Tibial nerve (tissue), 4 donors: Measurements from ENCODE around the gene UGT1A8. TPM values are rescaled to one million over a fixed set of nuclear protein-coding genes. Genes with fewer than 3 reads are reported as not detected.

Source experiments
- DNase-seq, 2 donors: peaks; one replicate each; pipeline ENCODE4 v3.0.0-alpha.2; 2019; ENCODE audit warnings: low spot score in 2 of 2
- H3K27ac ChIP-seq, 4 donors: fragments of 200-600 bp; sonication (generic) in 3 of 4; one replicate each; pipeline ENCODE4 v1.5.1; 2017 to 2019; ENCODE audit warnings: mild to moderate bottlenecking in 1 of 4
- H3K27me3 ChIP-seq, 2 donors: fragments of 200-600 bp; sonication (generic) in 1 of 2; one replicate each; pipeline versions ENCODE4 v1.5.1 to v1.6.0; 2017 to 2019
- H3K36me3 ChIP-seq, 3 donors: fragments of 200-600 bp; sonication (generic); one replicate each; pipeline ENCODE4 v1.5.1; 2018 to 2019
- H3K4me1 ChIP-seq, 4 donors: fragments of 200-600 bp; sonication (generic) in 3 of 4; one replicate each; pipeline ENCODE4 v1.5.1; 2017 to 2019
- H3K4me3 ChIP-seq, 4 donors: fragments of 200-600 bp; sonication (generic) in 3 of 4; one replicate each; pipeline ENCODE4 v1.5.1; 2017 to 2019; ENCODE audit warnings: mild to moderate bottlenecking in 1 of 4, moderate library complexity in 1 of 4
- H3K9me3 ChIP-seq, 4 donors: fragments of 200-600 bp; sonication (generic) in 3 of 4; one replicate each; pipeline ENCODE4 v1.5.1; 2017 to 2019
- CTCF ChIP-seq, 5 experiments: fragments of 200-600 bp in 3 of 5; fragments of 450-650 bp in 2 of 5; sonication (generic) in 3 of 5; IDR thresholded peaks; one replicate each; pipeline ENCODE4 v1.5.1; 2016 to 2019; ENCODE audit warnings: antibody characterized with exemption in 5 of 5, mild to moderate bottlenecking in 3 of 5, moderate library complexity in 2 of 5
- EP300 ChIP-seq, 2 donors: sonication (generic); formaldehyde crosslinking; IDR thresholded peaks; one replicate each; pipeline ENCODE4 v1.6.1; 2017; ENCODE audit warnings: antibody characterized with exemption in 2 of 2, mild to moderate bottlenecking in 1 of 2
- POLR2A ChIP-seq, 2 donors: fragments of 450-650 bp; IDR thresholded peaks; one replicate each; pipeline ENCODE4 v1.6.1; 2017; ENCODE audit warnings: antibody characterized with exemption in 2 of 2, mild to moderate bottlenecking in 2 of 2, moderate library complexity in 2 of 2
- WGBS, 2 donors: methylation state at CpG; one replicate each; pipeline ENCODE4 v1.1.5; 2018; 5-methylcytosine and 5-hydroxymethylcytosine counted together
- total RNA-seq, 4 donors: library from RNA; depleted of rRNA; stranded (reverse); fragments of >200 nt; gene quantifications; one replicate each; pipeline ENCODE4 v1.1.0, GENCODE V29; 2016

The UGT1A8 gene
- total RNA-seq, 4 donors from 2014 or later, result not detected

DNA sequence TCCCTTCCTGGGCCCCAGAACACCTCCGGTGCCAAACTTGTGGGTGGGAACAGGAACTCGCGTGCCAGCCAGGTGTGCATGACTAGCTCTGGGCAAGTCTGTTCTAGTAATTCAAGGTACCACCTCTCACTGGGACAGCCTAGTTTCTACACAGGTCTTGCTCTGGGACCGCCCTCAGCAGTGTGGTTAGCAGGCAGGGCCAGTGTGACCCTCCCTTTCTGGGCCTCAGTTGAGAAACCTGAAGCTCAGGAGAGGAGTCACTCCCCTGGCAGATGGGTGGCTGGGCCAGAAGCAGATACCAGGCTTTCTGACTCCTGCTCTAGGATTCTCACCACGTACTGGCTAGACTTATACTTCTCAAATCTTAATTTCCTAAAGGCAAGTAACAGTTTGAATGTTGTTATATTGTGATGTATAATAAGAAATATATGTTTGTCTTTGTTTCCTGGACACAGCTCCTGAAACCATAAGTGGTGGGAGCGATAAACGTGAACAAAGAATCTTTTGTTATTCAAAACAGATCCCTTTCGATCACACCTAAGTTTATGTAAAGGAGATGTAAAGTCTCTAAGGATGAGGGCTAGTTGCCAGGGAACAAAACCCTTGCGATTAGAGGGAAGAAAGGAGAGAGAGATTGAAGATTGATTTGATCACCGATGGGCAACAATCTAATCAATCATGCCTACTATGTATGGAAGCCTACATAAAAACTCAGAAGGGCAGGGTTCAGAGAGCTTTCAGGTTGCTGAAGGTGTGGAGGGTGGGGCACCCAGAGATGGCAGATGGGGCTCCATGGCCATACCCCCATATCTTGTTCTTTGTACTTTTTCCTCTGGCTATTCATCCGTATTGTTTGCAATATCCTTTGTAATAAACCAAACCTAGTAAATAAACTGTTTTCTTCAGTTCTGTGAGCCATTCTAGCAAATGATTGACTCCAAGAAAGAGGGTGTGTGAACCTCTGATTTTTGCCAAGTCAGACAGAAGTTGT lies 74.3 kb downstream of the UGT1A8 start:
- H3K4me3 ChIP-seq, result no peak overlapping the region
- no peak for DNase-seq
- H3K27ac ChIP-seq, result peak overlapping the region in 1 of 4 donors; percentile 1
- no peaks in the 10 kb centered on the region for H3K27me3 ChIP-seq
- 75 to 83% methylated on average over 9 to 11 of the region's 11 CpGs for WGBS, 2 donors
- no peaks in the 10 kb centered on the region for H3K36me3 ChIP-seq
- H3K4me1 ChIP-seq, result no peaks in the 10 kb centered on the region
- H3K9me3 ChIP-seq, result no peaks in the 10 kb centered on the region
- TF ChIP-seq CTCF (IDR thresholded peaks at IDR 0.05), result no peak
- TF ChIP-seq POLR2A (IDR thresholded peaks at IDR 0.05), result no peak
- TF ChIP-seq EP300 (IDR thresholded peaks at IDR 0.05), result no peak

DNA sequence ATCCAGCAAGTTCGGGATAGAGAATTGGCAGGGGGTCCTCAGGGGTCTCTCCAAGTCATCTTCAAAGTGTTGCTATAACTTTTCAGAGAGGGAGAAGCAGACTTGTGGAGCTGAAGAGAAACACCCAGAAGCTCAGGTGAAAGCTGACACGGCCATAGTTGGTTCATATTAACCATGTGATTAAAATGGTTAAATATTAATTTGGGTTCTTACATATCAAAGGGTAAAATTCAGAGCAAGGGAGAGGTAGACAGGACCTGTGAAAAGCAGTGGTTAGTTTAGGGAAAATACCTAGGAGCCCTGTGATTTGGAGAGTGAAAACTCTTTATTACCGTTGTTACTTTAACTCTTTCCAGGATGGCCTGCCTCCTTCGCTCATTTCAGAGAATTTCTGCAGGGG lies 75.2 kb downstream of the UGT1A8 start, which contains the start of gene UGT1A6:
TSS of gene UGT1A6 (plus strand) at position 243 of the 400 bp plus-strand sequence. CDS start at position 358, 115 bp downstream.
- WGBS, 2 donors, result 85 to 86% methylated on average over 4 of the region's 4 CpGs
- no peaks in the 10 kb centered on the region for H3K4me1 ChIP-seq
- no peaks in the 10 kb centered on the region for H3K27me3 ChIP-seq
- H3K36me3 ChIP-seq, result no peaks in the 10 kb centered on the region
- H3K27ac ChIP-seq, result no peak within 1 kb of the TSS
- no peak for TF ChIP-seq CTCF (IDR thresholded peaks at IDR 0.05)
- TF ChIP-seq EP300 (IDR thresholded peaks at IDR 0.05), result no peak
- TF ChIP-seq POLR2A (IDR thresholded peaks at IDR 0.05), result no peak
- DNase-seq, result no peak
- H3K4me3 ChIP-seq, result no peak within 1 kb of the TSS
- no peaks in the 10 kb centered on the region for H3K9me3 ChIP-seq

- Histone ChIP-seq H3K9me3 (no peaks in the 10 kb centered on the region), H3K4me1 (no peaks in the 10 kb centered on the region), H3K4me3 (no peak overlapping the region), H3K27ac (no peak overlapping the region), H3K36me3 (no peaks in the 10 kb centered on the region), H3K27me3 (no peaks in the 10 kb centered on the region)
- no peak for DNase-seq
- TF ChIP-seq POLR2A (IDR thresholded peaks at IDR 0.05), result no peak
- 66 to 81% methylated on average over 6 of the region's 6 CpGs for WGBS, 2 donors
Observed at GRCh38 chr2:233693963-233694362, 76.5 kb downstream of the UGT1A8 start.

- no peak for TF ChIP-seq EP300 (IDR thresholded peaks at IDR 0.05)
- no peak for TF ChIP-seq CTCF (IDR thresholded peaks at IDR 0.05)
- TF ChIP-seq POLR2A (IDR thresholded peaks at IDR 0.05), result no peak
- H3K27me3 ChIP-seq, result no peaks in the 10 kb centered on the region
- no peaks in the 10 kb centered on the region for H3K9me3 ChIP-seq
- no peaks in the 10 kb centered on the region for H3K4me1 ChIP-seq
- 71 to 80% methylated on average over 4 of the region's 4 CpGs for WGBS, 2 donors
- no peaks in the 10 kb centered on the region for H3K36me3 ChIP-seq
- no peak overlapping the region for H3K4me3 ChIP-seq
- no peak overlapping the region for H3K27ac ChIP-seq
- DNase-seq, result no peak
Observed at GRCh38 chr2:233698740-233699139, 81.3 kb downstream of the UGT1A8 start.

GRCh38 chr2:233699424-233700027 lies 82.1 kb downstream of the UGT1A8 start:
- no peak for DNase-seq
- Histone ChIP-seq H3K4me1 (no peaks in the 10 kb centered on the region), H3K4me3 (no peak overlapping the region), H3K9me3 (peaks cover 0 to 1% (median 0%) of the 10 kb centered on the region in 4 donors), H3K27me3 (no peaks in the 10 kb centered on the region), H3K27ac (no peak overlapping the region), H3K36me3 (no peaks in the 10 kb centered on the region)
- no peak for TF ChIP-seq EP300 (IDR thresholded peaks at IDR 0.05)
- TF ChIP-seq CTCF (IDR thresholded peaks at IDR 0.05), result no peak
- no peak for TF ChIP-seq POLR2A (IDR thresholded peaks at IDR 0.05)
- 81 to 83% methylated on average over 8 of the region's 8 CpGs for WGBS, 2 donors
